Fibroblast of gingiva (primary cell): ENCODE data around the gene CLRN3.

ENCODE experiments used
- DNase-seq: peaks from one replicate; pipeline ENCODE4 v3.0.0-alpha.2; 2011; ENCODE audit warnings: low read depth

CLRN3 gene

GRCh38 chr10:127919418-127920271 is 26.9 kb upstream of the CLRN3 start:
- peak; percentile 63 for DNase-seq

GRCh38 chr10:127918572-127918971 is 25.8 kb upstream of the CLRN3 start:
- DNase-seq, result no peak

- no peak for DNase-seq
Observed at GRCh38 chr10:127916826-127917225, 24.1 kb upstream of the CLRN3 start.

DNA sequence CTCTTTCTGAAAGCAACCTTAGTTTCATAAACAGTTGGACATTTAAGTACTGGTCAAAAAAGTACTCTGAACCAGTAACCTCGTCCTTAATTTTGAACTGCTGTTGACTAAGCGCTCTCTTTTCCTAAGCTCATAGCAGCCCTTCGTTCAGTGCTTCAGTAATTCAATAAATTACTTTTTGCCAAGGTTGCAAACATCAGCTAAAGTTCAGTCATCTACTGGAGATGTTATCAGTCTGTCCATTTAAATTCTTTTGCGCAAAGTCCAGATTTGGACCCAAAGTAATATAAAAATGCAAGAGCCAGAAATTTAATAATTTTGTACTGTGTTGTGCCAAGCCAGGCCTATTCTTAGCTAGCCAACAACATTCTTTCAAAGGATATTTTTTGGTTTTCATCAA is 22.6 kb upstream of the CLRN3 start:
- DNase-seq, result no peak

DNA sequence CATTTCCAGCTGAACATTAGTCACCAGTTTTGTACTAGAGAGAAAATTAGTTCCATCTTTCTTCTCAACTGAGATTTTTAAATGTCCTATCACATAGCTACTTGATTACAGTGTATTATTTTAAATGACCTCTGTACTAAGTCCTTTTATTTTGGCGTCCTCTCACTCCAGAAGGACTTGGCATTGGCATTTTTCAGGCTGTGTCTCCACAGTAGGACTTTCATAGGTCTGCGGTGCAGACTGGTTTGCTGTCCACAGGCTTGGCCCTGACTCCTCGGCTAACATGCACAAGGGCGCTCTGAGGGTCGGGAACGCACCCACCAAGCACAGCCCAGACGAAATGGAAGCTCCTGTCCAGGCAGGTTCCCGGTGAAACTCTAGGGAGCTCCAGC is 20.6 kb upstream of the CLRN3 start:
- no peak for DNase-seq

GRCh38 chr10:127912607-127913367 is 20.0 kb upstream of the CLRN3 start:
- no peak for DNase-seq

GRCh38 chr10:127911867-127912257 is 19.1 kb upstream of the CLRN3 start:
- no peak for DNase-seq

DNA sequence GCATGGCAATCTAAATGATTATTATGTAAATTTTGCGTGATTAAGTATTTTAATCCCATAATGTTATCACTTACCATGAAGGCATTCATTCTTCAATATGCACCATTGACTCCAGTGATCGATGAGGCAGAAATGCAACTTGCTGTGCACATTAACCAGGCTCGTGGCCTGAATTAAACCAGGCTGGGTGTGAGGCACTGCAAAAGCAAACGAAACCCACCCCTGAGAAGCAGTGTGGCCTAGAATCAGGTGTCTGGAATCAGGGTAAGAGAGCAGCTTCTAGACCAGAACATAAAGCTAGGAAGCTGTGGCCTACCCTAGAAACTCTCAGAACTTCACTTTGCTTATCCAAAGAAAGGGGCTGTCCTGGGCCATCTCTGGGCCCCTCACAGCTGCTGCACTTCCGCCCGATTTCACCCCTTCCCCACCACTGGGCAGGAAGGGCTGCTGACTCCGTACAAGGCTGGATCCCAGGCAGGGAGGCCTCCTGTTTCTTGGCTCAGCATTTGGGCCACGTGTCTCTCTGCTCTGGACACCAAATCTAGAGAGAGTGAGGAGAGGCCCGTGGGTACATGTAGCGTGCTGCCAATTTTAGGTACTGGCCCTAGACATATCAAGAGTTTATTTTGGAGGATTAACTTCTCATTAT is 18.6 kb upstream of the CLRN3 start:
- DNase-seq, result no peak

- no peak for DNase-seq
Observed at GRCh38 chr10:127910464-127910770, 17.7 kb upstream of the CLRN3 start.

DNA sequence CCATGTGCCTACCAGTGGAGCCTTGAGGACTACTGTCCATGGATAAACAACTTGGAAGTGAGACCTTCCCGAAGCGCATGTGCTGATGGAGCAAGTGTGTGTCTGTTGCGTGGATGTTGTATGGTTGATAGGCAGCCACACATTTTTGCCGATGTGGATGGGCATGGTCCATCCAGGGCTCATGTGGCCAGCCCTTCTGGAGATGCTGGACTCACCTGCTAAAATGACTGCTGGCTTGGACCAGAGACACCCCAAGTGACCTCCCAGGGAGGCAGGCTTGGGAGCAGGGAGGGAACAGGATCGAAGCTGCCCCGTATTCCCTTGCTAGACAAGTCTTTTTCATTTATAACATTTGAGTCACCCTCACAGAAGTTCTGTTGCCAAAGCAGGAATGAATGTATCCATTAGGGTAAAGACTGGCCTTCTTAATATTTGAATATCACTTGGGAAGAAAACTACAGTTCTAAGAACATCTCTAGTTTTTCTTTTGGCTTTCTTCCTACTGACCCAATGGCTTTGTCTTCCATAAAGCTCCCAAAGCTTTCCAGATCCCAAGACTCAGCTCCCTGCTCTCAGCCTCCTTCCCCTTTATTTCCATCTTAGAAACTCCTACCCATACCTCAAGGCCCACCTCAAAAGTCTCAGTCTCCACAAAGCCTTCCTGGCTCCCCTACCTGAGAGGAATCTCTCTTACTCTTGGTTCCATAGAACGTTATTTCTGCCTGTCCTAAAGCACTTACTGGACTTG is 17.1 kb upstream of the CLRN3 start:
- no peak for DNase-seq

DNA sequence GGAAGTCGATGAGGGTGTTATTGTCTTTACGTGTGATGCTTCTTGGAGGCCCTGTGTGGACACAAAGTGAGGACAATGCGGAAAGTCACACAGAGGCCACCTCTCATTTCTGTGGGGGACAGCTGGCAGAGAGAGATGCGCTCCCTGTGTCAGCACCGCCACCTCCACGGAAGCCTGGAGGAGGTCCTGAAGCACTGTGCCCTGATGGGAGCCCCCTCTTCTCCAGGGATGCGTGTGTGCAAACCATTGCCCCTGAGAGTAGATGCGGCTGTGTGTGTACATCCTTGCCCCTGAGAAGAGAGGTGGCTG is 16.2 kb upstream of the CLRN3 start:
- DNase-seq, result no peak

DNA sequence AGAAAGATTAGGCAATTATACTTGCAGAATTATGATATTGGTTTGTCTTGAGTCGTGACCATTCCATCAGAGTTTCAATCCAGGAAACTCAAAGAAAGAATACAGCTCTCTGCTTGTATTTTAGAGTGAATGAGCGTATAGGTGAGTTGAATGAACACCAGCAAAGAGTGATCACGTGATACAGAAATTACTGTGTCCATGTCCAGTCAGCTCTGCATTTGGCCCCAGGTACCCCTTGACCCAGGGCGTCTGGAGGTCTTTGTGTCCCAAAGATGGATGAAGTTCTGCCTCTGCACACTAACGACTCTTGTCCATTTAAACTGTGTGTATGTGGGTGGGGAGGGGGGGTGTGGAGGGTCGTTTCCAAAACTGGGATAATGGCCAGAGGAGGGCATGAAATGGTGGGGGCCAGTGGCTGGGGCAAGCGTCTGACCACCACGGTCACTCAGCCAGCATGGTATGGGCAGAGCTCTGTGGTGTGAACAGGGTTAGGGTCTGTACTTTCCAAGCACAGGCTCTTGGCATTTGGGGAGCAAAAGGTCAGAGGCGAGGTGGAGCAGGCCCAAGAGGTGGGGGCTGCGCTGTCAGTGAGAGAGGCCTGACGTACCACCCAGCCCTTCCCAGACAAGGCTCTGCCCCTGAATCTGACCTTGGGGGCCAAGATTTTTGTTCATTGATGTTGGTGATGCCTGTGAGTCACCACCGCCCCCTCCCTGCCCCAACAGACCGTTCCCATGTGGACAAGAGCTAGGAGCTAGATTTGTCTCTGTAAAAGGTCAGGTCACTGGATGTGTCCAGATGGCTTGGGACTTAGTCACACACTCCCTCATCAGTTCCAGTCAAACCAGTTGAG is 15.6 kb upstream of the CLRN3 start:
- DNase-seq, result peak; percentile 50

DNA sequence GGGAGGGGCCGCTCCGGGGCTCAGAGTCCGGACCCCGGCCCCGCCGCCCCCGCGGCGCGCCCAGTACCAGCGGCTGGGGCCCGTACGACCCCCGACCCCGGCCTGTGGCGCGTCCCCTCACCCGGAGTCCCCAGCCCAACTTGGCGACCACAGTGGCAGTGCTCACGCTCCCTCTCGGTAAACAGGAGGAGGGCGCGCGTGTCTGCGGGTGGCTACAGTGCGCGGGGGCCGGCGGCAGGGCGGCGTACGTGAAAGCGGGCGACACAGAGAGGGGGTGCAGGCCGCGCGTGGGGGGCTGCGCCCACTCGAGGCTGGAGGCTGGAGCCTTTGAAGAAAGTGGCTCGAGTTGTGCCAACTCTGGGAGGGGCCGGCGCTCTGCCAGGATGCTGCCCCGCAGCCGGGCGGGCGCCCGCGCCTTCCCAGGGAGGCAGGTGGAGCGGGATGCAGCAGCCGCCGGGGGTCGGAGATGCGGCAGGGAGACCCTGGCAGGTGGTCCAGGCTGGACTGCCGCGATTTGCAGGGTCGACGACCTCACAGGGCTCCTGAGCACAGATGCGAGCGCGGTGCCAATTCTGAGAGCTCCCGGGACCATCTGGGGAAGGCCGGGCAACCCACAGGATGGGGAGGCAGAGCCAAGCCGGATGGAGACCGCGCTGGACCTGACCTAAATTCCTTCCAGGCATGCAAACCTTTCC is 14.8 kb upstream of the CLRN3 start:
- DNase-seq, result peak; percentile 55

GRCh38 chr10:127906548-127907377 is 14.0 kb upstream of the CLRN3 start, which contains the start of gene PTPRE:
Gene PTPRE (plus strand): TSS chr10:127907103. CDS start chr10:128040882, 133,779 bp downstream.
- DNase-seq, result peak; percentile 52

DNA sequence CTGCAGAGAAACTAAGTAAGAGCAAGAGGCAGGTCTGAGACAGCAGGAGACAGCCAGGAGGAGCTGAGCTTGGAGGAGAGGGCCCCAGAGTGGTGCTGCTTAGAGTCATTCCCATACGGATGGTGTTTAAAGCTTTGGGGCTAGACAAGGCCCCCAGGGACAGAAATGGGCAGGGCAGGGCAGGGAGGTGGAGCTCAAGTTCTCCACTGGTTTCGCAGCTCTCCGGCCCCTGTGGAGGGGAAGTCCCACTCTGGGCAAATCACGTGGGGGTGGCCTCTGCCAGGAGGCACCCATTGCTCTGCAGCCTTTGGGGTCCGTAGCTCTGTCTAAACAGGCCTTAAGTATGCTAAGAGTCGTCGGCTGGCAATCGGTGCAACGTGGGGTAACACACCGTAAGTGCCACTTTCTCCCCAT is 13.1 kb upstream of the CLRN3 start:
- DNase-seq, result no peak

DNA sequence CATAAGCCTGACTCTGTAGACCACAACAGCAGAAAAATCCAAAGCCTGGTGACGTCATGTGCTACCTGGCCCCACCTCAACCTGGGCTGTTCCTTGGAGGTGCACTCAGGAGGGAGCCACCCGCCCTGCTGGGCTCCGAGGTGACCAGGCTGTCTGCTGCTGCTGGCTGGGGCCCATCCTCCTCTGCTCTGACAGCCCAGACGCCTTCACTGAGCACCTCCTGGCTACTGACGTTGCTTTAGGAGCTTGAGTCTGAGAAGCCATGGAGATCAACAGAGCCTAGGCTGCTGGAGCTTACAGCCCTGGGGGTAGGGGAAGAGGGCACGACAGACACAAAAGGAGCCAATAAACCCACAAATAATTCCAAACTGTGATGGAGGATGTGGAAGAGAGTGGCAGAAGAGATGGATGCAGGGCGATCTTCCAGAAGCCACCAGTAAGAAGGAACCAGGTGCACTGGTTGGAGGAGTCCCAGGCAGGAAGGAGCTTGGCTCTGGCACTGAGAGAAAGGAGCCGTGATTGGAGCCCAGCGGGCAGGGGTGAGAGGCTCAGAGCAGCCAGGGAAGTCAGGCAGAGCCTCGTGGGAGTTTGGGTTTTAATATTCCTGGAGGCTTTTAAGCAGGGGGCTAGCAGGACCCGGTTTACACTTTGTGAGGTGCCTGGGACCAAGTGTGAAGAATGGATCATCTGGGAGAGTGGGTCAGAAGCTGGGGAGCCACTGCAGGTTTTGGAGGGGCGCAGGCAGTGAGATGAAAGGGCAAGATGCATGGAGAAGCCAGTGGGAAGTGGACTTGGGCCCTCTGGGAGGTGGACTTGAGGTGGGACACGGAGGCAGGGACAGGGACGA is 12.5 kb upstream of the CLRN3 start:
- DNase-seq, result no peak

DNA sequence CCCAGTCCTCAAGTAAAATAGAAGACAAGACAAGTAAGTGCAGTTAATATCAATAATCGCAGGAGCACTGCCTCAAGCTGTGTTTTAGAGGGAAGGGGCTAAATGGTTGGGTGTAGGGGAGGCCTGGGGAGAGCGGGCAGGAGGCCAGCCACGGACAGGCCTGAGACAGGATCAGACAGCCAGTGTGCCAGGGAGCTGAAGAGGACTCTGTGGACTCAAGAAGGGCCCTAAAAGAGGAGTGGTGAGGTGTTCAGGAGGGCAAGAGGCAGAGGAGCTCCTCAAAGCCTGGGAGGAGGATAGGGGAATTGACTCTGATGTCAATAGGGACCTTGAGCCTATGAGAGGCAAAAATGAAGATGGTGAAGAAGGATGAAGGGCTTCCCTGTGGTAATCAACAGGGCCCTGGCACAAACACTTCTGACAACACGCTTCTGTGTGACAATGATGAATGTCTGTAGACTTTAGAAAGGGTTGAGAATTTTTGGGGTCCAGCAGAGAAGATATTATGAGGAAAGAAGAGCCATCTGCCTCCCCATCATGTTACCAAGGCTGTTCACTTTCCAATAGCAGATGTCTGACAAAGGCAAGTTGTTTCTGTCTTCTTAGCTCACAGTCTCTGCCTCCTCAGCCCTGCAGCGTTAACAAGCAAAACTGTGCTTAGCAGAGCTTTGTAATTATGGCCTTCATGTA is 11.7 kb upstream of the CLRN3 start:
- no peak for DNase-seq

DNA sequence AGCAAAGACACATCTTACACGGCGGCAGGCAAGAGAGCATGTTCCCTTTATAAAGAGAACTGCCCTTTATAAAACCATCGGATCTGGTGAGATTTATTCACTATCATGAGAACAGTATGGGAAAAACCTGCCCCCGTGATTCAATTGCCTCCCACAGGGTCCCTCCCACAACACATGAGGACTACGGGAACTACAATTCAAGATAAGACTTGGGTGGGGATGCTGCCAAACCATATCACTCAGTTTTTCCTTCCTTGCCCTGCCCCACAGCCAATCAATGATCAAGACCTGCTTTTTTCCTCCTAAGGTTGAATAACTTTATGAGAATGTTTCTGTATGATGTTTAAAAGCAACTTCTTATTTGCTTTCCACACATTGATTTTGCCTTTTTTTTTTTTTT is 11.0 kb upstream of the CLRN3 start:
- no peak for DNase-seq
